Dedifferentiated amniotic fluid mesenchymal stem cell (primary cell): ENCODE measurements around the gene LCLAT1.

ENCODE experiments used
- DNase-seq: peaks from one replicate; pipeline ENCODE4 v3.0.0-alpha.2; 2016; ENCODE audit errors: extremely low spot score

Gene LCLAT1

DNA sequence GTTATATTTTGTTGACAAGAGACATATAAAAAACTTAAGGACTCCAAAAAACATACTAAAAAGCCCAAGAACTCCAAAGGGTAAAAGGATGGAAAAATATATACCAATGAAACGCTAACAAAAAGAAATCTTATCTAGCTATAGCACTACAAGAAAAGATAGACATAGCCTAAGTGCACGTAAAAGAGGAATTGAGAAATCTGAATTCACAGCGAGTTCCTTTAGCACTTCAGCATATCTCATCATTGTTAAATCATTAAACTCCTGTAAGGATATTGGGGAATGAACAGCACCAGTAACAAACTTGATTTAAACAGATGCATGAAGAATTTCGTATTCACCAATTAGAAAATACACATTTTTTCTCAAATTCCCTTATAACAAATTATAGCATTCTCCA, 226.1 kb downstream of the LCLAT1 start:
- no peak for DNase-seq

DNA sequence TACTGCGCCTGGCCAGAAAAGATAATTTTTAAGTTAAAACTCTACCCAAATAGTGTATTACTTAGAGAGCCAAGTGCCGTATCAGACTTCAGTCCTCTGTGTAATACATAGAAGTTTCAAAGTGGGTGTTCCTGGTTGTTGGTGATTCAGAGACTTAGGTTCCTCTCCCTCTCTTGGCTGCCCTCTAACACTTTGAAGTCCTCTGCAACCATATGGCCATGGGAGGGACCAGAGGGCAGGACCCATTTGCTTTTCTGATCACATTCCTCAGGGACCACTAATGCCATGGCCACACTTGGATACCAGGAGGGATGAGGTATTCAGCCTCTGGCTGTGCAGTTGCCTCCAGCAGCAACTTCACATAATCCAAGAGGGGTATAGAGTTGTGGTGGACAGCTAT, 228.7 kb downstream of the LCLAT1 start:
- DNase-seq, result no peak

GRCh38 chr2:30677231-30677630, 230.2 kb downstream of the LCLAT1 start:
- DNase-seq, result no peak

- DNase-seq, result no peak
These were observed 230.9 kb downstream of the LCLAT1 start for GRCh38 chr2:30677861-30678385.

DNA sequence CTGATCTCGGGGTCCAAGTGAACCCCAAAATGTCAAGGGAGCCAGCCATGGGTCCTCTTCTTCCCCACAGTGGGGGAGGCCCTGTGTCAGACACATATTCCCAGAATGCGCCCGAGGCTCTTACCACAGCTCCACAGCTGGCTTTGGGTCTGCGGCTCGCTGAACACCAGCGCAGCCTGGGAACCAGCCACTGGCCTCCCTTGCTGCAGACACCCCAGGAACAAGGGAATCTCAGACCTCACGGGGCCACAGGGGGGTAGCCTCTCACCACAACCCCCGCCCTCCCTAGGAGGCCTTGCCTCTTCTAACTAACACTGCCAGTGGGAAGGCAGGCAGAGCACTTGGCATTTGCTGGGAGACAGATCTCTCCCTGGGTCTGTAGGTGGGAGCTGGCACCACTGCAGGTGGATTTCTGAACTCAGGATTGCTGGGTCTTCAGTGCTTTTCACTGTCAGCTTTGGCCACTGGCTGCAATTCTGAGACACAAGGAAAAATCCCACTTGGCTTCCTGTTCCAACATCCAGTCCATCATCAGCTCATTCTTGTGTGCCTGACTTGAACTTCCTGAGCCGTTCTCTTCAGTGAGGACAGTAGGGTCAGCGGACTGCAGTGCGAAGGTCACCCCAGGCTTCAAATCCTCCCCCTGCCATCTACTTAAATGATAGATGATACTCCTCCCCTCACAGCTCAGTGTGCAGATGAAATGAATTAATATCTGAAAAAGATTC, 231.5 kb downstream of the LCLAT1 start:
- no peak for DNase-seq

- DNase-seq, result no peak
These were observed 232.5 kb downstream of the LCLAT1 start for GRCh38 chr2:30679426-30680088.

GRCh38 chr2:30680121-30680520, 233.1 kb downstream of the LCLAT1 start:
- DNase-seq, result no peak

GRCh38 chr2:30681022-30681421, 234.0 kb downstream of the LCLAT1 start:
- no peak for DNase-seq

DNA sequence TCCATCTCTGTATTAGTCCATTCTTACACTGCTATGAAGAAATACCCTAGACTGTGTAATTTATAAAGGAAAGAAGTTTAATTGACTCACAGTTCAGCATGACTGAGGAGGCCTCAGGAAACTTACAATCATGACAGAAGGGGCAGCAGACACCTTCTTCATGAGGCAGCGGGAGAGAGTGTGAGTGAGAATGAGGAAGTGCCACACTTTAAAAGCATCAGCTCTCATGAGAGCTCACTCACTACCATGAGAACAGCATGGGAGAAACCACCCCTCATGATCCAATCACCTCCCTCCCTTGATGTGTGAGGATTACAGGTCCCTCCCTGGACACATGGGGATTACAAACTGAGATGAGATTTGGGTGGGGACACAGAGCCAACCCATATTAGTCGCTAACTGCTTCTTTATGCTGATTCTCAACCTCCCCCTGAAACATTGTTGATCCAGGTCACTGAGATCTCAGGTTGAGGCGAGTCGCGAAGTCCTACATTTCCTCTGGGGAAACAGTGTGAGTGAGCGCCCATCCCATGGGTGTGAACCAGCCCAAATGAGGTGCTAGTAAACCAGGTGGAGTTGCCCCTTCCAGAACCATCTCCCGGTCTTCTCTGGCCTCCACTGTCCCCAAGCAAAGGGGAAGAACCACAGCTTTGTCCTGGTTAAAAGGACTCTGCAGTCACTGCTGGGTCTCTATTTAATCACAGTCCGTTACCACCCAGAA, 236.3 kb downstream of the LCLAT1 start:
- no peak for DNase-seq

DNA sequence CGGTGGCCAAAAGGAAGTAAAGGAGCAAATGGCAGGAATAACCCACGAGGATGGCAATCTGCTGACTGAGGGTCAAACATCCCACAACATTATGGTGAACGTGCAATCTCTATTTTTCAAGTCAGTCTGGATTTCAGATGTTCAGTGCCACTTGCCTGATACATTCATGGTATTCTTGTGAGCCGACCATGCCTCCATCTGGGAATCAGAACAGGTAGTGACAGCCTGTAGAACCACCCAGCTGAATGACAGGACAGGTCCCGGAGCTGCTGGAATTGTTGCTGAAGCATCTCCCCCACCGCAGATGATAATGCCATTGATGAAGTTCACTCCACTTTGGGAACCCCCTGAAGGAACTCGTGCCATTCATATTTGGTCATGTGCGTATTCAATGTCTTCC, 237.0 kb downstream of the LCLAT1 start:
- no peak for DNase-seq

DNA sequence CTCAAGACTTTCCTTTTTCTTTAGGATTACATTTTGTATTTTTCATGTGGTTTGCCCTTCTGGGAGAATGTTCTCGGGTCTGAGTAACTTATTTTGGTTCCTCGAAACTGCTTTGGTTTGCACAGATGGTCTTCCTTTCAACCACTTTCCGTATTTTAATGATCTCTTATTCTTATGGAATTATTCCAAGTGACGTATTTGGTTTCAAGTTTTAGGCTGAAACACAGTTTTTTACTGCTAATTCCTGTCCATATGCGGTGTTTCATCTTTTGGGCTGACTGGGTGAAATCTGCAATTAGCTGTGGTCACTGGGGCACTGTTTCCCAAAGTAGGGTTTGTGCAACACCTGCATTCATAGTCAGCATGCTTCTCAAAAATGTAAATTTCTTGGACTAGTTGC, 237.5 kb downstream of the LCLAT1 start:
- DNase-seq, result no peak

GRCh38 chr2:30684996-30685395, 237.9 kb downstream of the LCLAT1 start:
- no peak for DNase-seq

DNA sequence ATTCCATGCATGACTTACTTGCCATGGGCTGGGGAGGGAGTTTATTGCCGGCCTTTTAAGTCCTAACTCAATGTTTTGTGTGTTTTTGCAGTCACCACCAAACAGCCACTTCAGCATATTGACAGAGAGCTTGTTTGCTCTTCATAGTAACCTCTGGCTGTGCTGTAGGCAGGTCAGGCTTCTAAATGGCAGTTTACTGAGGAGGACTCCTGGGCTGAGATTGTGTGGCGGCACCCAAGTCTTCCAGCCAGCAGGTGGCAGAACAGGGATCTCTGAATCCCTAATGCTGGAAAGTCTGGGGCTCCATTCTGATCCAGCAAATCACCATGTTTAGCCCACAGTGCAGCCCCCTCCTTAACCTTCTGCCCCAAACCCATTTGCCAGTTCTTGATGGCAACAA, 239.0 kb downstream of the LCLAT1 start:
- DNase-seq, result no peak

GRCh38 chr2:30686669-30687068, 239.6 kb downstream of the LCLAT1 start:
- no peak for DNase-seq

DNA sequence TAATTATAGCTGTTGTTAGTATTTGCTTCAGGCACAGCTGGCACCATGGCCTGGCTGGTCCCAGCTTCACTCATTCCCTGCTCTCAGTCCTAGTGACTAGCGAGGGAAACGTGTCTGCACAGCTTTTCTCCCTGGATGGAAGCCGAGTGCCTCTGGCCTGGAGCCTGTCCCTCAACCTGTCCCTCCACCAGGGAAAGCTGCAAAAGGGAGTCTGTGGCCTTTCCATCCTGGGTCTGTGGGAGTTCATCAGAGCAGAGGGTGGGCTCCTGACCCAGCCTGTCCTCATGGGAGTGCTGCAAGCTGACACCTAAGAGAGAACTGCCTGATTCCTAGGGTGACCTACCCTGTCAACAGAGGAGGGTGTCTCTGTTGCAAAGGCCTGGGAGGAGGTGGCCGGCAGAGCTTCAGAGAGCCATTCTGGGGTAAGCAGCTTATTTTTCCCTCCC, 241.9 kb downstream of the LCLAT1 start:
- no peak for DNase-seq

DNA sequence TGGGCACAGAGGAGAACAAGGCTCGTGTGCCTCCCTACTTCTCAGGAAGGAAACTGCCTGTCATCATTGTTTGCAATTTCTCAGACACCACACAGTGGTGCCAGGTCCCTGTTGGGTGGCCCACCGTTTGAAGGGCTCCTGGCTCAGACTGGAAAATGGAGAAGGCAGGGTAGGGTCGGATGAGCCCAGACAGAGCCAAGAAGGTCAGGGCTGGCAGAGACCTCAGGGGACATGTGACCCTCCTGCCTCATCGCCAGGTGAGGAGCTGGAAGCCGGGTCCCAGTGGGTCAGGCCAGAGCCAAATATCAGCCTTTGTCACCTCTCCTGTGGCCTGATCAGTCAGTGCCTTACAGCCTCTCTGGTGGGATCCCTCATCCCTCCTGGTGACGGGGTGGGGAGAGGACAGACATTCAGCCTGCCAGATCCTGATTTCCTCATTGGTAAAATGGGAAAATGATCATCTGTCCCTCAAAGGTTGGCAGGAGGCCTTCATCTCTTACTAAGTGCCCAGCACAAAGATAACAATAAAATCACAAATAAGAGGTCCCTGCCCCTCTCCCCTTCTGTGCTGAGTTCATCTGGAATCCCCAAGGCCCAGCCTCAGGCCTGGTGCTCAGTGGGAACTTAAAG, 242.6 kb downstream of the LCLAT1 start:
- no peak for DNase-seq

DNA sequence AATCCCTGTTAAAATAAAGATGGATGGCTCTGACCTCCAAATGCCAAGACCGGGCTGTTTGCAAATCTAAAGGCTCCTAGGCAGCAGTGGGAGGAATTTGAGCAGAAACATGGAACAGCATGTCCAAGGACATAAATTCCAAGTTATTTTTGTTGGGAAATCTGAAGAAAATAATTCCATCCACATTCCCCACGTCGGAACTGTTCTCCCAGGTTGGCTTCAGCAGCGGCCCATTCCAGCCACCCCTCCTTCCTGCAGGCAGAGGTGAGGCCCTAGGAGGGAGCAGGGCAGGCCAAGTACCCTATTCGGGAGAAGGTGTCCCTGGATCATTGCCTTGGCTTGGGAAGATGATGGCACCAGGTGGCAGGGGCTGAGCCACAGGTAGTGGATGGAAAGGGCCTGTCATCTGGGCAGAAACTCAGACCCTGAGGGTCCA, 243.1 kb downstream of the LCLAT1 start:
- DNase-seq, result no peak

DNA sequence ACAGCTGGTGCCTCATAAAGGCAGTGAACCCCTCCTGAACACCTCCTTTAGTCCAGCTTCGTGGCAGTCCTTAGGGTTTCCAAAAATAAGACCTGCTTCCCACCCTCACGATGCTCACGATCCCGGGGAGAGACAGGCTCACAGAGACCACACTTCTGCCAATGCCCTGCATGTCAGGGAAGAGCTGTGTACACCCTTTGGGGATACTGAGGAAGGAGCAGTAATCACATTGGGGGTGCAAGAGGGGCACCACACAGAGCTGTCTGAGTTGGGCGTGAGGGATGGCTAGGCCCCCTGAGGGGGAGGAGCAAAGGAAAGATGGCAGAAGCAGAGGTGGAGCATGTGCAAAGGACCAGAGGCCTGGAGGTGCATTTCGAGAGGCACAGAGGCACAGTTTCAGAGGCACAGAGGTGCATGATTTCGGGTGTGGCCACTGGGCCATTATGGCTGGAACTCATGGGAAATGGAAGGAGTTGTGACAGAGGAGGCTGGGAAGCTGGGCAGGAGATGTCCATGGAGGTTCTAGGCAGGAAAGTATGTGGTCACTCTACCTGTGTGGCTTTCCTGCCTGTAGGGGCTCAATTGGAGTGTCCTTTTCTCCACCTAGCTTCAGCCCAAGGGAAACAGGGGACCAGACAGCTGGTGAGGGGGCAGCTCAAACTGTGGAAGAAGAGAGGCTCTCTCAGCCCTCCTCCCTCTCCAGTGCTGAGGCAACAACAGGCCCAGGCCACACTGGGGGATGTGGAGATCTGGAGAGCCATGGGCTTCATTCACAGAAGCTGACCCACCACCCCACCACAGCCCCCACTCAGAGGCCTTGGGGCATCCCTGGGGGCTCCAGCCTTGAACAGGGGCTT, 244.3 kb downstream of the LCLAT1 start:
- no peak for DNase-seq

GRCh38 chr2:30691948-30692828, 245.1 kb downstream of the LCLAT1 start:
- no peak for DNase-seq

DNA sequence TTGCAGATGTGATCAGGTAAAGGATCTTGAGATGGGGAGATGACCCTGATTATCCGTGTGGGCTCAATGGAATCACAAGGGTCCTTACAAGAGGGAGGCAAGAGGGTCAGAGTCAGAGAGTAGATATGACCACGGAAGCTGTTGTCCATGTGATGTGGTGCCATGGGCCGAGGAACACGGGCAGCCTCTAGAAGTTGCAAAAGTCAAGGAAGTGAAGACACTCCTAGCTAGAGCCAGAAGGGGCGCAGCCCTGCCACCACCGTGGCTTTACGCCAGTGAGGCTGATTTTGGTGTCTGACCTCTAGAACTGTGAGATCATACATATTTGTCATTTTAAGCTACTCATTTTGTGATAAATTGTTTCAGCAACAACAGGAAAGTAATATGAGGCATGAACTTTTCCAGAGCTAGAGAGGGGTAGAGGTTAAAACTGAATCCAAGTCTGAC, 245.8 kb downstream of the LCLAT1 start:
- DNase-seq, result no peak
